Spleen (tissue), 7 donors: ENCODE results near the gene TFDP3.

Source experiments
- CTCF ChIP-seq, 11 experiments: fragments of 200-600 bp in 7 of 11; fragments of 450-650 bp in 4 of 11; sonication (generic) in 4 of 11; IDR thresholded peaks in 8 of 11; conservative IDR thresholded peaks in 3 of 11; 1 replicate in 7 of 11; 2 replicates in 4 of 11; pipeline versions ENCODE4 v1.4.0 to v1.8.0; 2016 to 2021; ENCODE audit warnings: antibody characterized with exemption in 11 of 11, inconsistent platforms in 4 of 11, mild to moderate bottlenecking in 1 of 11
- POLR2AphosphoS5 ChIP-seq, 3 donors: sonication (generic); formaldehyde crosslinking; IDR thresholded peaks; one replicate each; pipeline ENCODE4 v1.5.1; 2017; ENCODE audit warnings: antibody characterized with exemption in 3 of 3
- donor health status: DM: no; HTN: no; CAD: no; lungs with moderate emphysema.
- donor health status: DM: no; HTN: no; CAD: no.
- donor health status: DM: no; HTN: no; CAD: no.

- no peak for TF ChIP-seq POLR2AphosphoS5 (IDR thresholded peaks at IDR 0.05)
- TF ChIP-seq CTCF (IDR thresholded peaks at IDR 0.05 in 8 of 11, conservative IDR thresholded peaks at IDR 0.05 in 3 of 11): no peak
Observed at GRCh38 chrX:133267621-133268020, 49.5 kb upstream of the TFDP3 start.
